Gastroesophageal sphincter (tissue), 4 donors: ENCODE results near the gene ICAM5. TPM values are rescaled to one million over a fixed set of nuclear protein-coding genes. Genes with fewer than 3 reads are reported as not detected.

ENCODE experiments used
- ATAC-seq: fragments of 150-250 bp; one replicate; pipeline ENCODE4 v1.9.1; 2016; ENCODE audit warnings: mild to moderate bottlenecking, moderate library complexity
- H3K27ac ChIP-seq, 4 donors: fragments of 200-600 bp; sonication (generic) in 3 of 4; 1 replicate in 3 of 4; 2 replicates in 1 of 4; pipeline ENCODE4 v1.5.1; 2016 to 2019
- H3K27me3 ChIP-seq: fragments of 200-600 bp; sonication (generic); one replicate; pipeline ENCODE4 v1.5.1; 2019
- H3K36me3 ChIP-seq, 2 donors: fragments of 200-600 bp; sonication (generic); one replicate each; pipeline ENCODE4 v1.5.1; 2019; ENCODE audit warnings: control low read depth in 1 of 2
- H3K4me1 ChIP-seq, 3 donors: fragments of 200-600 bp; sonication (generic); 1 replicate in 2 of 3; 2 replicates in 1 of 3; pipeline ENCODE4 v1.5.1; 2016 to 2019; ENCODE audit warnings: control low read depth in 2 of 3
- H3K4me3 ChIP-seq, 2 donors: fragments of 200-600 bp; sonication (generic); one replicate each; pipeline ENCODE4 v1.5.1; 2019; ENCODE audit warnings: mild to moderate bottlenecking in 1 of 2, moderate library complexity in 1 of 2
- H3K9me3 ChIP-seq, 3 donors: fragments of 200-600 bp; sonication (generic); one replicate each; pipeline ENCODE4 v1.5.1; 2017 to 2019; ENCODE audit warnings: control low read depth in 2 of 3
- EP300 ChIP-seq: sonication (generic); formaldehyde crosslinking; IDR thresholded peaks from one replicate; pipeline ENCODE4 v1.6.1; 2017; ENCODE audit warnings: antibody characterized with exemption, mild to moderate bottlenecking
- POLR2A ChIP-seq, 2 donors: fragments of 450-650 bp; IDR thresholded peaks; one replicate each; pipeline ENCODE4 v1.6.1; 2017; ENCODE audit warnings: antibody characterized with exemption in 2 of 2, mild to moderate bottlenecking in 2 of 2, moderate library complexity in 1 of 2
- POLR2AphosphoS5 ChIP-seq: sonication (generic); formaldehyde crosslinking; IDR thresholded peaks from one replicate; pipeline ENCODE4 v1.6.1; 2017; ENCODE audit warnings: antibody characterized with exemption
- WGBS, 2 donors: methylation state at CpG; one replicate each; pipeline ENCODE4 v1.1.5; 2018; ENCODE audit warnings: low coverage in 1 of 2; 5-methylcytosine and 5-hydroxymethylcytosine counted together
- total RNA-seq, 4 donors: library from RNA; depleted of rRNA; stranded (reverse); fragments of >200 nt; gene quantifications; one replicate each; pipeline ENCODE4 v1.1.0, GENCODE V29; 2016
- TF ChIP-seq, protein P1 (sequence below), 4 experiments: fragments of 200-600 bp in 2 of 4; fragments of 450-650 bp in 2 of 4; sonication (generic) in 1 of 4; IDR thresholded peaks; one replicate each; pipeline ENCODE4 v1.5.1; 2017 to 2019; ENCODE audit warnings: antibody characterized with exemption in 4 of 4, mild to moderate bottlenecking in 2 of 4, moderate library complexity in 2 of 4

Gene ICAM5
- total RNA-seq, 4 donors from 2014 or later: 0.12 to 0.54 (median 0.47) TPM; not detected in 1

DNA sequence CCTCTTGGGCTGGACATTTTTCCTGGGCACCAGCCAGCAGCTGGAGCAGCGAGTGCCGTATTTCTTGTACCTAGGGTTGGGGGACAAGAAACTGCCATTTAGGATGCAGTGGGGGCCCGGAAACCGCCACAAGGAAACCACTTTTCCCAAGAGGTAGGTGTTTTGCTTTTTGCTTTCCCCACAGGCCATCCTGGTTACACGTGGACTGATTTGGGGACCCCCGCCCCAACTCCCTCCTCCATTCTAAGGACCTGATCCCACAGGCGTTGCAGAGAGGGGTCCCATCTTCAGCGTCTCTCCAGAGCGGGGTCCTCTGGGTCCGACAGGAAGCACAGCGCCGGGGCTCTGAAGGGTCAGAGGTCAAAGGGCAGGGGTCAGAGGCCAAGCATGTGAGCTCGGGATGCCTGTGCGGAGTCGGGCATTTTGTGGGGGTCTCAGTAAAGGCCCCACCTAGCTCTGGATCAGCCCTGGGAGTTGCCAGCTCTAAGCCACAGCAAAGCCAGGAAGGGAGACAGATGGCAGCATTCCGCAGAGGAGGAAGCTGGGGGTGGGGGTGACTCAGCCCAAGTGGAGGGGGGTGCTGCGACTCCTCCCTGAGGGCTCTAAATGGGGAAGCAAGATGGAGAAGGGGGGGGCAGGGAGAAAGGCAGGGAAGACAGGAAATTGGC lies 15.5 kb downstream of the ICAM5 start:
- H3K36me3 ChIP-seq: peaks cover 0 to 12% of the 10 kb centered on the region in 2 donors
- peaks cover 6% of the 10 kb centered on the region for H3K27me3 ChIP-seq
- H3K4me1 ChIP-seq: no peaks in the 10 kb centered on the region
- no peak for ATAC-seq
- no peak for TF ChIP-seq POLR2AphosphoS5
- TF ChIP-seq EP300: no peak
- TF ChIP-seq, protein P1, sequence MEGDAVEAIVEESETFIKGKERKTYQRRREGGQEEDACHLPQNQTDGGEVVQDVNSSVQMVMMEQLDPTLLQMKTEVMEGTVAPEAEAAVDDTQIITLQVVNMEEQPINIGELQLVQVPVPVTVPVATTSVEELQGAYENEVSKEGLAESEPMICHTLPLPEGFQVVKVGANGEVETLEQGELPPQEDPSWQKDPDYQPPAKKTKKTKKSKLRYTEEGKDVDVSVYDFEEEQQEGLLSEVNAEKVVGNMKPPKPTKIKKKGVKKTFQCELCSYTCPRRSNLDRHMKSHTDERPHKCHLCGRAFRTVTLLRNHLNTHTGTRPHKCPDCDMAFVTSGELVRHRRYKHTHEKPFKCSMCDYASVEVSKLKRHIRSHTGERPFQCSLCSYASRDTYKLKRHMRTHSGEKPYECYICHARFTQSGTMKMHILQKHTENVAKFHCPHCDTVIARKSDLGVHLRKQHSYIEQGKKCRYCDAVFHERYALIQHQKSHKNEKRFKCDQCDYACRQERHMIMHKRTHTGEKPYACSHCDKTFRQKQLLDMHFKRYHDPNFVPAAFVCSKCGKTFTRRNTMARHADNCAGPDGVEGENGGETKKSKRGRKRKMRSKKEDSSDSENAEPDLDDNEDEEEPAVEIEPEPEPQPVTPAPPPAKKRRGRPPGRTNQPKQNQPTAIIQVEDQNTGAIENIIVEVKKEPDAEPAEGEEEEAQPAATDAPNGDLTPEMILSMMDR (IDR thresholded peaks at IDR 0.05): no peak
- no peak for TF ChIP-seq POLR2A (IDR thresholded peaks at IDR 0.05)
- WGBS, 2 donors: 30% methylated on average over 3 of the region's 17 CpGs; no CpG with 5 or more reads in 1 of the 2 donors
- no peak overlapping the region for H3K4me3 ChIP-seq
- no peak overlapping the region for H3K27ac ChIP-seq
- no peaks in the 10 kb centered on the region for H3K9me3 ChIP-seq

GRCh38 chr19:10306327-10306726 lies 16.6 kb downstream of the ICAM5 start:
- Histone ChIP-seq H3K9me3 (no peaks in the 10 kb centered on the region), H3K4me1 (no peaks in the 10 kb centered on the region), H3K36me3 (peaks cover 0 to 21% of the 10 kb centered on the region in 2 donors), H3K27me3 (no peaks in the 10 kb centered on the region), H3K27ac (no peak overlapping the region), H3K4me3 (no peak overlapping the region)
- WGBS, 2 donors: 90 to 92% methylated on average over 2 to 5 of the region's 5 CpGs
- TF ChIP-seq, protein P1 (IDR thresholded peaks at IDR 0.05): no peak
- TF ChIP-seq EP300 (no peak), POLR2AphosphoS5 (no peak), POLR2A (IDR thresholded peaks at IDR 0.05) (no peak)
- ATAC-seq: no peak

DNA sequence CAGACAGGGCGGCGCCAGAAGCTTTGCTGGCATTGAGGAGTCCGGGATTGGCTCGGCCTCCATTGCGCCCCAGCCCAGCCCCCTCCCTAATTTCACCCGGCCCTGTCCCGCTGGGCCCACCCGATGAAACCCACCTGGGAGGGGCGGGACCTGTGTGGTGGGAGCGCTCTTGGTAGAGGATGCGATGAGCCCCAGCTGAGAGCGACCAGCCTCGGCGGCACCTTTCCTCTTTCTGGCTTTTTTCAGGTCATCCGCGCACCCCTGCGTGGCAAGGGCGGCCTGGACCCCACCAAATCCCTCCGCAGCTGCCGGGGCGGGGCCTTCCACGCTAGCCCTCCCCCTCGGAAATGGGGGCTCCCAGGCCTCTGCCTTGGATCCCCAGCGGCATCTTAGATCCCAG lies 19.7 kb downstream of the ICAM5 start, which contains the start of gene ZGLP1:
TSS of gene ZGLP1 (minus strand) at position 393 of the 400 bp plus-strand sequence.
- Histone ChIP-seq H3K9me3 (no peaks in the 10 kb centered on the region), H3K27ac (no peak within 1 kb of the TSS), H3K27me3 (no peaks in the 10 kb centered on the region), H3K4me3 (no peak within 1 kb of the TSS), H3K36me3 (peaks cover 0 to 21% of the 10 kb centered on the region in 2 donors), H3K4me1 (peaks cover 0 to 4% (median 0%) of the 10 kb centered on the region in 3 donors)
- no peak for ATAC-seq
- WGBS, 2 donors: 90 to 95% methylated on average over 7 to 10 of the region's 24 CpGs
- TF ChIP-seq, protein P1 (IDR thresholded peaks at IDR 0.05): no peak
- no peak for TF ChIP-seq EP300
- no peak for TF ChIP-seq POLR2A (IDR thresholded peaks at IDR 0.05)
- TF ChIP-seq POLR2AphosphoS5: no peak

- WGBS, 2 donors: 0% methylated on average over 1 to 23 of the region's 55 CpGs
- Histone ChIP-seq H3K27ac (peak within 1 kb of the TSS in 3 of 4 donors; percentile 55 to 76 (median 73)), H3K4me1 (peaks cover 0 to 21% (median 8%) of the 10 kb centered on the region in 3 donors), H3K4me3 (peak within 1 kb of the TSS; percentile 84 to 90), H3K36me3 (peaks cover 0 to 49% of the 10 kb centered on the region in 2 donors), H3K27me3 (no peaks in the 10 kb centered on the region), H3K9me3 (no peaks in the 10 kb centered on the region)
- ATAC-seq: peak; percentile 90
- TF ChIP-seq, protein P1 (IDR thresholded peaks at IDR 0.05): no peak
- TF ChIP-seq POLR2A (IDR thresholded peaks at IDR 0.05) (peak in 1 of 2 donors; percentile 29), POLR2AphosphoS5 (peak; percentile 44), EP300 (no peak)
These were observed 25.8 kb downstream of the ICAM5 start, which contains the start of gene FDX2 for GRCh38 chr19:10315335-10316214. Gene FDX2 (minus strand): TSS chr19:10316015. CDS start chr19:10315996, 19 bp downstream.
